ENCODE data around the gene BHLHE41.

DNA sequence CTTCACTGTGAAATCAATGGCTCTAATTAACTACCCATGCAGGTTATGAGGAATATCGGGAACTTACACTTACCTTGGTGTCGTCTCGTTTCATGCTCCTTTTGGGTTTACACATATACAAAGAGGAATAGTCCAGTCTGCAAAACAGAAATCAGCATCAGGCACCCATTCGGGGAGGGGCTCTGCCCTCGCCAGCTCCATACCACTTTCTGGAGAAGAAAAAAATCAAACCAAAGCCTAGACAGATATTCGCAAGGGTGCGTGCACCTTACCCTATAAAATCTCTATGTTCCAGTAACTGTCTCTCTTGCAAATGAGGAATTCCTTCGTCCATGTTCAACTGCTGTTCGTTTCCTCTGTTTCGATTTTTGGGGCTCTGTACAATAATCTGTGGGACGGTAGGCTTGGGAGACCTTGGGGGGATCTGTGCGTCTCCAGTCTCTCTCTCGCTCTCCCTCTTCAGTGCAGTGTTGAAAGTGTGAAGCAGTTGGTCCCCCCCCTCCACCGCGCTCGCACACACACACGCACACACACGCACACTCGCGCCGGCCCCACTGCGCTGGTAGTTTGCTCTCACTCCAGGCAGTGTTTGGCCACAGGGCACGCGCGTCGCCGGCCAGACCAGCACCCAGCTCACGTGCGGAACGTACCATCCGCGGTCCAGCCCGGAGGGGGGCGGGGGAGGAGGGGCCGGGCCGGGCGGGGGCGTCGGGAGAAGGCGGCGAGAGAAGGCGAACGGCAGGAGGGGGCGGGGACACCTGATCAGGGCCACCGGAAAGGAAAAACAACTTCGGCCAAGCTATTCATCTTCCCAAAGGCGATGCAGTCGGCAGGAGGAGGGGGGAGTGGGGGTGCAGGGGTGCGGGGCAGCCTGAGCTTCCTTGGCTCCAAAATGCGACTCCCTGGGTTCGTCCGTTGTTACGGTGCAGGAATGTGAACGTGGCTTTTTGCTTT lies at the start of gene BHLHE41:
- TF ChIP-seq EZH2 (IDR thresholded peaks at IDR 0.05; ENCODE audit: insufficient read depth, low read length): no peak
- TF ChIP-seq, protein P1, sequence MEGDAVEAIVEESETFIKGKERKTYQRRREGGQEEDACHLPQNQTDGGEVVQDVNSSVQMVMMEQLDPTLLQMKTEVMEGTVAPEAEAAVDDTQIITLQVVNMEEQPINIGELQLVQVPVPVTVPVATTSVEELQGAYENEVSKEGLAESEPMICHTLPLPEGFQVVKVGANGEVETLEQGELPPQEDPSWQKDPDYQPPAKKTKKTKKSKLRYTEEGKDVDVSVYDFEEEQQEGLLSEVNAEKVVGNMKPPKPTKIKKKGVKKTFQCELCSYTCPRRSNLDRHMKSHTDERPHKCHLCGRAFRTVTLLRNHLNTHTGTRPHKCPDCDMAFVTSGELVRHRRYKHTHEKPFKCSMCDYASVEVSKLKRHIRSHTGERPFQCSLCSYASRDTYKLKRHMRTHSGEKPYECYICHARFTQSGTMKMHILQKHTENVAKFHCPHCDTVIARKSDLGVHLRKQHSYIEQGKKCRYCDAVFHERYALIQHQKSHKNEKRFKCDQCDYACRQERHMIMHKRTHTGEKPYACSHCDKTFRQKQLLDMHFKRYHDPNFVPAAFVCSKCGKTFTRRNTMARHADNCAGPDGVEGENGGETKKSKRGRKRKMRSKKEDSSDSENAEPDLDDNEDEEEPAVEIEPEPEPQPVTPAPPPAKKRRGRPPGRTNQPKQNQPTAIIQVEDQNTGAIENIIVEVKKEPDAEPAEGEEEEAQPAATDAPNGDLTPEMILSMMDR (IDR thresholded peaks at IDR 0.05; ENCODE audit: insufficient read depth, low read depth, low read length): no peak

Data from astrocyte (in vitro differentiated cells and primary cell).